Hematopoietic multipotent progenitor cell (in vitro differentiated cells): ENCODE measurements around the gene PKM. TPM values are rescaled to one million over a fixed set of nuclear protein-coding genes. Genes with fewer than 3 reads are reported as not detected.

ENCODE experiments used
- DNase-seq, 3 donors: peaks; one replicate each; pipeline ENCODE4 v3.0.0-alpha.2; 2011 to 2015; ENCODE audit warnings: low read depth in 2 of 3, low spot score in 2 of 3
- total RNA-seq: library from RNA; depleted of rRNA; stranded (reverse); fragments of >200 nt; gene quantifications from one replicate; pipeline ENCODE4 v1.2.3, GENCODE V29; 2012

Gene PKM
- total RNA-seq, 1 donor = 346 TPM

- DNase-seq = no peak
These were observed 28.7 kb downstream of the PKM start for GRCh38 chr15:72202302-72202701.

GRCh38 chr15:72201391-72201921, 29.5 kb downstream of the PKM start:
- no peak for DNase-seq

- no peak for DNase-seq
These were observed 30.4 kb downstream of the PKM start for GRCh38 chr15:72200395-72201237.

- peak; percentile 52 to 84 (median 74) for DNase-seq
These were observed 31.2 kb downstream of the PKM start for GRCh38 chr15:72199721-72200212.

- no peak for DNase-seq
These were observed 31.8 kb downstream of the PKM start for GRCh38 chr15:72199205-72199515.

- no peak for DNase-seq
These were observed 32.4 kb downstream of the PKM start for GRCh38 chr15:72198356-72199204.

GRCh38 chr15:72197460-72198355, 33.3 kb downstream of the PKM start, which contains the start of gene GRAMD2A:
Gene GRAMD2A, minus strand, starts transcription at chr15:72197787.
- peak in 1 of 3 donors; percentile 18 for DNase-seq

- DNase-seq = no peak
These were observed 33.9 kb downstream of the PKM start for GRCh38 chr15:72197041-72197459.

GRCh38 chr15:72196409-72197040, 34.5 kb downstream of the PKM start:
- no peak for DNase-seq

- DNase-seq = peak in 2 of 3 donors; percentile 51 to 71
These were observed 35.9 kb downstream of the PKM start for GRCh38 chr15:72195101-72195511.

GRCh38 chr15:72193836-72194396, 37.1 kb downstream of the PKM start:
- DNase-seq = no peak

- DNase-seq = no peak
These were observed 38.6 kb downstream of the PKM start for GRCh38 chr15:72192416-72192815.

GRCh38 chr15:72189250-72189902, 41.6 kb downstream of the PKM start:
- no peak for DNase-seq

- no peak for DNase-seq
These were observed 46.7 kb downstream of the PKM start for GRCh38 chr15:72184165-72184811.

- no peak for DNase-seq
These were observed 47.2 kb downstream of the PKM start for GRCh38 chr15:72183781-72184164.

- no peak for DNase-seq
These were observed 48.3 kb downstream of the PKM start for GRCh38 chr15:72182673-72183072.

GRCh38 chr15:72182244-72182643, 48.7 kb downstream of the PKM start:
- no peak for DNase-seq

GRCh38 chr15:72180761-72181324, 50.1 kb downstream of the PKM start:
- no peak for DNase-seq
